Smooth muscle cell (in vitro differentiated cells): ENCODE measurements around the gene PLEKHH1. TPM values are rescaled to one million over a fixed set of nuclear protein-coding genes. Genes with fewer than 3 reads are reported as not detected.

Experiments used
- DNase-seq: peaks from one replicate; lab custom pipeline; 2025; ENCODE audit not compliant: unreplicated experiment; lab: John Stamatoyannopoulos, UW
- H2AFZ ChIP-seq: fragments of 200-600 bp; sonication (generic); 2 replicates; pipeline ENCODE4 v1.6.0; 2016; ENCODE audit warnings: antibody characterized with exemption, low read depth, mild to moderate bottlenecking
- H3F3A ChIP-seq: fragments of 200-600 bp; sonication (generic); 2 replicates; pipeline ENCODE4 v1.6.0; 2017; ENCODE audit warnings: antibody characterized with exemption, low read depth
- H3K27ac ChIP-seq: fragments of 200-600 bp; sonication (generic); 2 replicates; pipeline ENCODE4 v1.5.1; 2016; ENCODE audit warnings: low read depth, mild to moderate bottlenecking
- H3K27me3 ChIP-seq: fragments of 200-600 bp; sonication (generic); 2 replicates; pipeline ENCODE4 v1.6.1; 2016; ENCODE audit warnings: low read depth, mild to moderate bottlenecking
- H3K36me3 ChIP-seq: fragments of 200-600 bp; sonication (generic); 2 replicates; pipeline ENCODE4 v1.5.1; 2016; ENCODE audit warnings: low read depth
- H3K4me1 ChIP-seq: fragments of 200-600 bp; sonication (generic); 2 replicates; pipeline ENCODE4 v1.5.1; 2016; ENCODE audit warnings: low read depth
- H3K4me2 ChIP-seq: fragments of 200-600 bp; sonication (generic); 2 replicates; pipeline ENCODE4 v1.6.0; 2016; ENCODE audit warnings: mild to moderate bottlenecking
- H3K4me3 ChIP-seq: fragments of 200-600 bp; sonication (generic); 2 replicates; pipeline ENCODE4 v1.5.1; 2016; ENCODE audit warnings: mild to moderate bottlenecking
- H3K79me2 ChIP-seq: fragments of 200-600 bp; sonication (generic); 2 replicates; pipeline ENCODE4 v1.6.0; 2016; ENCODE audit warnings: low read depth, mild to moderate bottlenecking
- H3K9ac ChIP-seq: fragments of 200-600 bp; sonication (generic); 2 replicates; pipeline ENCODE4 v1.6.0; 2016; ENCODE audit warnings: low read depth
- H3K9me3 ChIP-seq: fragments of 200-600 bp; sonication (generic); replicated peaks from 2 replicates; pipeline ENCODE4 v1.5.1; 2016; ENCODE audit warnings: low read depth
- H4K20me1 ChIP-seq: fragments of 200-600 bp; sonication (generic); 2 replicates; pipeline ENCODE4 v1.6.0; 2016; ENCODE audit warnings: low read depth
- WGBS: methylation state at CpG from one replicate; pipeline ENCODE4 v1.1.7; 2016; ENCODE audit warnings: low lambda C conversion rate; 5-methylcytosine and 5-hydroxymethylcytosine counted together
- polyA plus RNA-seq: library from polyadenylated mRNA; unstranded; fragments of >200 nt; fragmentation: Nextera tagmentation; extraction: Ambion mirVana; gene quantifications from 2 replicates; pipeline ENCODE4 v1.2.1, GENCODE V29; 2016
- total RNA-seq: library from RNA; depleted of rRNA; stranded (reverse); fragments of >200 nt; gene quantifications from 2 replicates; pipeline ENCODE4 v1.2.3, GENCODE V29; 2014
- TF ChIP-seq, protein P1 (sequence below): fragments of 200-600 bp; sonication (generic); IDR thresholded peaks from 2 replicates; pipeline ENCODE4 v1.5.1; 2017; ENCODE audit warnings: borderline replicate concordance, mild to moderate bottlenecking, antibody characterized with exemption; ENCODE audit not compliant: insufficient read depth, poor library complexity, severe bottlenecking

PLEKHH1 gene
- total and polyA plus RNA-seq, 2 experiments from 2014 or later, result 0.88 to 12.1 TPM

DNA sequence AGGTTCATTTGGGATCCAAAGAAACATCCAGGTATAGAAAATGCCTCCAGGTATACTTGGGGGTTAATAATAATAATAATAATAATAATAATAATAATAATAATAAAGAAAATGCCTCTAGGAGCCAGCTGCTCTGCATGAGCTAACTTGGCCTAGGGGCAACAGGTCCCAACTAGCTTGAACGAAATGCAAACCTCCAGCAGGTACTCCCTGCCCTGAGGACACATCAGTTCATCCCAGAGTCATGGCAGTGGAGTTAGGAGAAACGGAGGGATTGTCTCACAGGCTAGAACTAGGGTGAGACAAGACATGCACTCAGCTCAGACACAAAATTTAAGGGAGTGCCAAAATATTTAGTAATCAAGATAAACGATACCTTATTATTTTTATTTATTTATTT is 32.1 kb upstream of the PLEKHH1 start:
- Histone ChIP-seq H4K20me1 (no peaks in the 10 kb centered on the region), H3K9me3 (no peaks in the 10 kb centered on the region), H3K4me2 (no peak overlapping the region), H3K27me3 (no peaks in the 10 kb centered on the region), H3F3A (no peaks in the 10 kb centered on the region), H3K79me2 (no peaks in the 10 kb centered on the region), H2AFZ (no peak overlapping the region), H3K4me1 (no peaks in the 10 kb centered on the region), H3K4me3 (no peak overlapping the region), H3K36me3 (no peaks in the 10 kb centered on the region), H3K9ac (no peak overlapping the region), H3K27ac (no peak overlapping the region)
- no peak for DNase-seq
- TF ChIP-seq, protein P1, sequence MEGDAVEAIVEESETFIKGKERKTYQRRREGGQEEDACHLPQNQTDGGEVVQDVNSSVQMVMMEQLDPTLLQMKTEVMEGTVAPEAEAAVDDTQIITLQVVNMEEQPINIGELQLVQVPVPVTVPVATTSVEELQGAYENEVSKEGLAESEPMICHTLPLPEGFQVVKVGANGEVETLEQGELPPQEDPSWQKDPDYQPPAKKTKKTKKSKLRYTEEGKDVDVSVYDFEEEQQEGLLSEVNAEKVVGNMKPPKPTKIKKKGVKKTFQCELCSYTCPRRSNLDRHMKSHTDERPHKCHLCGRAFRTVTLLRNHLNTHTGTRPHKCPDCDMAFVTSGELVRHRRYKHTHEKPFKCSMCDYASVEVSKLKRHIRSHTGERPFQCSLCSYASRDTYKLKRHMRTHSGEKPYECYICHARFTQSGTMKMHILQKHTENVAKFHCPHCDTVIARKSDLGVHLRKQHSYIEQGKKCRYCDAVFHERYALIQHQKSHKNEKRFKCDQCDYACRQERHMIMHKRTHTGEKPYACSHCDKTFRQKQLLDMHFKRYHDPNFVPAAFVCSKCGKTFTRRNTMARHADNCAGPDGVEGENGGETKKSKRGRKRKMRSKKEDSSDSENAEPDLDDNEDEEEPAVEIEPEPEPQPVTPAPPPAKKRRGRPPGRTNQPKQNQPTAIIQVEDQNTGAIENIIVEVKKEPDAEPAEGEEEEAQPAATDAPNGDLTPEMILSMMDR, result no peak
- WGBS, result 77% methylated on average over 3 of the region's 3 CpGs

DNA sequence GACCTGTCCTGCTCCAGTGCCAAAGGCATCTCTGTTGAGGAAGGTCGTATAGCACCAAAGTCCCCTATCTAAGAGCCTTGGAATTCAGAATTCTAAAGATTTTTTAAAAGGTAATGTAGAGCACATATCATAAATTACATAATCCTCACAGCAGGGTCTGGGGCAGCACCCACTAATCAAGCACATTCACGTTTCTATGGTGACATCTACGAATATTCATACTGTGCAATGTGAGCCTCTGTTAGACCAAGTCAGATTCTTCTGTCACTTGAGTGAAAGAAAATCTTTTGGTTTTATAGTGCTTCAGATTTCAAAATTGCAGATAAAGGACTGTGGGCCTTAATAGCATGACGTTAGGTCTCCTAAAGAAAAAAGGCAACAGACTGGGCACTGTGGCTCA is 31.4 kb upstream of the PLEKHH1 start:
- DNase-seq, result no peak
- 79% methylated on average over 4 of the region's 4 CpGs for WGBS
- Histone ChIP-seq H3K79me2 (no peaks in the 10 kb centered on the region), H3K4me1 (no peaks in the 10 kb centered on the region), H3K4me3 (no peak overlapping the region), H3K9me3 (no peaks in the 10 kb centered on the region), H3K27me3 (no peaks in the 10 kb centered on the region), H4K20me1 (no peaks in the 10 kb centered on the region), H3K4me2 (no peak overlapping the region), H3K9ac (no peak overlapping the region), H3K36me3 (no peaks in the 10 kb centered on the region), H2AFZ (no peak overlapping the region), H3F3A (no peaks in the 10 kb centered on the region), H3K27ac (no peak overlapping the region)
- TF ChIP-seq, protein P1, result no peak

DNA sequence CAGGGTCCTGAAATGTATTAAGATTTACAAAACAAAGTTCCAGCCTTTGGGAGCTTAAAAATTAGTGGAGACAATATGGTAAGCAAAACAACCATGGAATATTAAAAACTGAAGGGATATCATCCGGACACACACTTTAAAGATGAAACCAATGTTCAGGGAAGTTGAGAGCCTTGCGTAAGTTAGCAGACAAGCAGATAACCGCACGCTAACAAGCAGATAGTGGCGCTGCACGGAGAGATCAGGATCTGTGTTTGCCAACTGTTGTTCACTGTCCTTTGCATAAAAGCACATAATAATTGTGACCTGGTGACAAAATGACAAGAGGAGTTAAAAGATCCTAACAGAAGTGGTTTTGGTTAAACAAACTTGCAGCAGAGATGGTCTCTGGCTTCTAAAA is 30.2 kb upstream of the PLEKHH1 start:
- H3F3A ChIP-seq, result no peaks in the 10 kb centered on the region
- no peaks in the 10 kb centered on the region for H3K9me3 ChIP-seq
- H3K4me2 ChIP-seq, result no peak overlapping the region
- TF ChIP-seq, protein P1, result no peak
- H3K36me3 ChIP-seq, result no peaks in the 10 kb centered on the region
- WGBS, result 74% methylated on average over 6 of the region's 6 CpGs
- no peaks in the 10 kb centered on the region for H3K4me1 ChIP-seq
- no peaks in the 10 kb centered on the region for H3K27me3 ChIP-seq
- no peak for DNase-seq
- H3K79me2 ChIP-seq, result no peaks in the 10 kb centered on the region
- no peak overlapping the region for H3K9ac ChIP-seq
- H3K4me3 ChIP-seq, result no peak overlapping the region
- no peaks in the 10 kb centered on the region for H4K20me1 ChIP-seq
- no peak overlapping the region for H2AFZ ChIP-seq
- no peak overlapping the region for H3K27ac ChIP-seq

DNA sequence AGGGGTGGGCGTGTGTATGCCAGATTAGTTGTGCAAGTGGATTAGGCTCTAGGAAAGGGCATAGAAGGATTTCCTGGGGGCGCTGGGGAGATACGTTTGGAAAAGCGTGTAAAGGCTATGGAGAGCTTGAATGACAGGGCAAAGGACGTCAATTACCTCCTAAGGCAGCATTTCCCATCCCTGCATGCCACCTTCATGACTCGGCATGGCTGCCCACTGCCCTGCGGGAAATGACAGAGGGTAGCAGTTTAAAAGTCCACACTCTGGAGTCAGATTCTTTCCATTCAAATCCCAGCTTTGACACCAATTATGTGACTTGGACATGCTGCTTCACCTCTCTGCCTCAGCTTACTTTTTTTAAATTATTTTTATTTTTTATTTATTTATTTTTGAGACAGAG is 29.8 kb upstream of the PLEKHH1 start:
- Histone ChIP-seq H3K4me3 (no peak overlapping the region), H4K20me1 (no peaks in the 10 kb centered on the region), H3K4me2 (no peak overlapping the region), H3K27me3 (no peaks in the 10 kb centered on the region), H3K36me3 (no peaks in the 10 kb centered on the region), H3F3A (no peaks in the 10 kb centered on the region), H3K9me3 (no peaks in the 10 kb centered on the region), H3K27ac (no peak overlapping the region), H3K9ac (no peak overlapping the region), H2AFZ (no peak overlapping the region), H3K79me2 (no peaks in the 10 kb centered on the region), H3K4me1 (no peaks in the 10 kb centered on the region)
- 81% methylated on average over 7 of the region's 7 CpGs for WGBS
- TF ChIP-seq, protein P1, result no peak
- DNase-seq, result no peak
